CD4-positive, alpha-beta memory T cell (primary cell): Measurements from ENCODE around the gene THBS3. TPM values are rescaled to one million over a fixed set of nuclear protein-coding genes. Genes with fewer than 3 reads are reported as not detected.
A peak's percentile ranks its signal among the peaks of the same experiment; 100 is the strongest.
"Not testable (repeated sequence)": the region's sequence is repeated elsewhere in the genome, so short reads cannot be mapped to it uniquely, and the experiment has no call there.

ENCODE experiments used
- CTCF ChIA-PET: fragments of 350-600 bp; sonication (Branson Sonifier 250); formaldehyde crosslinking; loops from one replicate; lab custom pipeline; 2021; ENCODE audit warnings: inconsistent platforms; ENCODE audit not compliant: partially characterized antibody; lab: Charles Lee
- POLR2A ChIA-PET: fragments of 350-600 bp; sonication (Branson Sonifier 250); formaldehyde crosslinking; loops from one replicate; lab custom pipeline; 2021; ENCODE audit not compliant: partially characterized antibody; lab: Charles Lee
- DNase-seq, 5 donors: peaks; one replicate each; pipeline versions ENCODE4 v3.0.0 to v3.0.0-alpha.2; 2020 to 2022; ENCODE audit warnings: mixed read lengths in 1 of 5
- H3K27ac ChIP-seq: one replicate; pipeline ENCODE4 v1.7.0; 2013; ENCODE audit warnings: low read depth, low read length
- H3K27me3 ChIP-seq: 2 replicates; pipeline ENCODE4 v1.7.0; 2013; ENCODE audit warnings: mild to moderate bottlenecking, low read length, moderate library complexity; ENCODE audit not compliant: insufficient read depth
- H3K36me3 ChIP-seq: 2 replicates; pipeline ENCODE4 v1.7.0; 2013; ENCODE audit warnings: mild to moderate bottlenecking, low read length, moderate library complexity; ENCODE audit not compliant: insufficient read depth
- H3K4me1 ChIP-seq: 2 replicates; pipeline ENCODE4 v1.7.0; 2013; ENCODE audit warnings: mild to moderate bottlenecking, low read length, moderate library complexity; ENCODE audit not compliant: insufficient read depth
- H3K4me3 ChIP-seq, 2 donors: one replicate each; pipeline ENCODE4 v1.7.0; 2013; ENCODE audit warnings: low read length in 2 of 2, mild to moderate bottlenecking in 1 of 2
- H3K9me3 ChIP-seq, 2 donors: one replicate each; pipeline ENCODE4 v1.7.0; 2013; ENCODE audit warnings: low read length in 2 of 2, control low read depth in 1 of 2; ENCODE audit not compliant: control insufficient read depth in 1 of 2
- H3K27ac Mint-ChIP-seq, 7 donors: one replicate each; pipeline ENCODE4 v1.8.0; 2020 to 2021; ENCODE audit warnings: mixed read lengths in 7 of 7, mild to moderate bottlenecking in 6 of 7, inconsistent platforms in 3 of 7, moderate library complexity in 3 of 7
- H3K27me3 Mint-ChIP-seq, 2 donors: one replicate each; pipeline ENCODE4 v1.8.0; 2020 to 2021; ENCODE audit warnings: mixed read lengths in 2 of 2
- H3K36me3 Mint-ChIP-seq, 2 donors: one replicate each; pipeline ENCODE4 v1.8.0; 2020 to 2021; ENCODE audit warnings: mixed read lengths in 2 of 2, inconsistent platforms in 1 of 2, mild to moderate bottlenecking in 1 of 2
- H3K4me1 Mint-ChIP-seq, 4 donors: one replicate each; pipeline ENCODE4 v1.8.0; 2020 to 2021; ENCODE audit warnings: mixed read lengths in 4 of 4, mild to moderate bottlenecking in 1 of 4
- H3K4me3 Mint-ChIP-seq, 8 donors: one replicate each; pipeline ENCODE4 v1.8.0; 2020 to 2021; ENCODE audit warnings: mixed read lengths in 8 of 8, mild to moderate bottlenecking in 7 of 8, moderate library complexity in 6 of 8, inconsistent platforms in 3 of 8
- H3K9me3 Mint-ChIP-seq, 8 donors: one replicate each; pipeline ENCODE4 v1.8.0; 2020 to 2021; ENCODE audit warnings: mixed read lengths in 8 of 8, mild to moderate bottlenecking in 5 of 8, inconsistent platforms in 3 of 8, moderate library complexity in 1 of 8
- intact Hi-C: fragments of 100-400 bp; cut with micrococcal nuclease; formaldehyde crosslinking; loops from one replicate; pipeline ENCODE4 v1.15.1; 2023
- polyA plus RNA-seq, 2 donors: library from polyadenylated mRNA; unstranded; fragments of 300-500 nt; fragmentation: Illumina TruSeq; gene quantifications; one replicate each; pipeline ENCODE4 v1.2.3, GENCODE V29; 2021
- total RNA-seq, 2 experiments: library from RNA; stranded (reverse); gene quantifications; one replicate each; pipeline ENCODE4 v1.2.3, GENCODE V29; 2021

THBS3 gene
- total and polyA plus RNA-seq, 4 experiments from 2014 or later, result 6.1 to 33.5 (median 18.8) TPM

GRCh38 chr1:155227261-155228095 is 19.8 kb upstream of the THBS3 start:
- ChIA-PET POLR2A (interaction anchor here (1.1 to 3.8 kb wide), 13 partner anchors 14 to 142 kb away, joined by 3 to 89 read pairs (median 7); partner anchors contain the start of genes CLK2, KRTCAP2, MTX1 and THBS3), CTCF (interaction anchor here (0.6 to 7.4 kb wide), 17 partner anchors 12 to 143 kb away, joined by 3 to 106 read pairs (median 5); partner anchors contain the start of genes KRTCAP2, MTX1 and THBS3)
- no peaks in the 10 kb centered on the region for H3K36me3 ChIP-seq
- H3K4me3 ChIP-seq, result peak overlapping the region; percentile 80 to 86
- peaks cover 14 to 34% (median 25%) of the 10 kb centered on the region in 4 donors for H3K4me1 Mint-ChIP-seq
- DNase-seq, result peak; percentile 94 to 99 (median 98)
- H3K4me3 Mint-ChIP-seq, result peak overlapping the region; percentile 78 to 93 (median 88)
- peak overlapping the region; percentile 69 for H3K27ac ChIP-seq
- H3K9me3 Mint-ChIP-seq, result no peaks in the 10 kb centered on the region
- H3K27me3 Mint-ChIP-seq, result no peaks in the 10 kb centered on the region
- H3K9me3 ChIP-seq, result no peaks in the 10 kb centered on the region
- intact Hi-C loops, result loop anchor here (1.0 kb wide), 2 partner anchors 17 to 33 kb away; no protein-coding TSS in a partner anchor
- H3K4me1 ChIP-seq, result peaks cover 19% of the 10 kb centered on the region
- H3K27ac Mint-ChIP-seq, result peak overlapping the region; percentile 77 to 97 (median 93)
- H3K27me3 ChIP-seq, result no peaks in the 10 kb centered on the region
- H3K36me3 Mint-ChIP-seq, result peaks cover 0 to 9% of the 10 kb centered on the region in 2 donors

DNA sequence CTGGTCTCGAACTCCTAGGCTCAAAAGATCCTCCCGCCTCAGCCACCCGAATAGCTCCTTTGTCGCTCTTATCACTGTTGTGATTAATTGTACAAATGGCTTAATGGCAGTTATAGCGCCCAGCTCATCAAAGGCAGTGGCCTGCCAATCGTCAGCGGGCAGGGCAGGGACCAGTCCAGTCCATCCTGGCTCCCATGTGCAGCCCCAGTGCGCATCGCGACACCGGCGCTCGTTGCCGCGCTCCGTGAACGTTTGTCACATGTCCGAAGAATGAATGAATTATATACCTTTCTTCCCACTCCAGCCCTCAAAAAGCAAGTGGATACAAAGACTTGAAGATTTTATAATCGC is 19.2 kb upstream of the THBS3 start:
- Histone ChIP-seq H3K27ac (peak overlapping the region; percentile 69), H3K9me3 (no peaks in the 10 kb centered on the region), H3K36me3 (no peaks in the 10 kb centered on the region), H3K4me3 (peak overlapping the region; percentile 80 to 86), H3K27me3 (no peaks in the 10 kb centered on the region), H3K4me1 (peaks cover 19% of the 10 kb centered on the region)
- peaks cover 0 to 9% of the 10 kb centered on the region in 2 donors for H3K36me3 Mint-ChIP-seq
- intact Hi-C loops, result loop anchor here (1.0 kb wide), 5 partner anchors 17 to 136 kb away; partner anchors contain the start of gene THBS3
- POLR2A ChIA-PET, result interaction anchor here (1.1 to 3.8 kb wide), 13 partner anchors 14 to 142 kb away, joined by 3 to 89 read pairs (median 7); partner anchors contain the start of genes CLK2, KRTCAP2, MTX1 and THBS3
- H3K9me3 Mint-ChIP-seq, result no peaks in the 10 kb centered on the region
- no peak for DNase-seq
- H3K4me1 Mint-ChIP-seq, result peaks cover 14 to 34% (median 25%) of the 10 kb centered on the region in 4 donors
- H3K4me3 Mint-ChIP-seq, result peak overlapping the region; percentile 78 to 93 (median 88)
- H3K27me3 Mint-ChIP-seq, result no peaks in the 10 kb centered on the region
- CTCF ChIA-PET, result interaction anchor here (0.7 to 7.4 kb wide), 15 partner anchors 12 to 135 kb away, joined by 3 to 106 read pairs (median 5); partner anchors contain the start of genes KRTCAP2, MTX1 and THBS3
- H3K27ac Mint-ChIP-seq, result peak overlapping the region; percentile 77 to 97 (median 93)

- Histone ChIP-seq H3K27ac (peak overlapping the region; percentile 69), H3K4me3 (peak overlapping the region; percentile 80 to 86), H3K27me3 (no peaks in the 10 kb centered on the region), H3K9me3 (no peaks in the 10 kb centered on the region), H3K36me3 (no peaks in the 10 kb centered on the region), H3K4me1 (peaks cover 19% of the 10 kb centered on the region)
- POLR2A ChIA-PET, result interaction anchor here (1.1 to 3.8 kb wide), 13 partner anchors 15 to 141 kb away, joined by 3 to 89 read pairs (median 7); partner anchors contain the start of genes CLK2, KRTCAP2, MTX1 and THBS3
- intact Hi-C loops, result loop anchor here (1.0 kb wide), 3 partner anchors 19 to 135 kb away; partner anchors contain the start of gene THBS3
- Mint-ChIP-seq H3K9me3 (no peaks in the 10 kb centered on the region), H3K4me1 (peaks cover 14 to 34% (median 25%) of the 10 kb centered on the region in 4 donors), H3K27ac (peak overlapping the region; percentile 77 to 97 (median 93)), H3K36me3 (peaks cover 0 to 9% of the 10 kb centered on the region in 2 donors), H3K4me3 (peak overlapping the region; percentile 78 to 93 (median 88)), H3K27me3 (no peaks in the 10 kb centered on the region)
- DNase-seq, result peak; percentile 80 to 90 (median 83)
- CTCF ChIA-PET, result interaction anchor here (0.7 to 7.4 kb wide), 16 partner anchors 11 to 135 kb away, joined by 3 to 106 read pairs (median 5); partner anchors contain the start of genes KRTCAP2, MTX1 and THBS3
Measured at GRCh38 chr1:155226188-155226909, 18.7 kb upstream of the THBS3 start.

GRCh38 chr1:155225404-155225759 is 17.7 kb upstream of the THBS3 start:
- H3K4me1 Mint-ChIP-seq, result peaks cover 12 to 37% (median 27%) of the 10 kb centered on the region in 4 donors
- H3K4me3 Mint-ChIP-seq, H3K4me3 ChIP-seq, H3K27me3 ChIP-seq, intact Hi-C loops, H3K9me3 ChIP-seq, H3K9me3 Mint-ChIP-seq, H3K27ac ChIP-seq, H3K27me3 Mint-ChIP-seq, H3K36me3 Mint-ChIP-seq, H3K36me3 ChIP-seq, DNase-seq: not testable (repeated sequence)
- ChIA-PET POLR2A (interaction anchor here (1.0 to 3.8 kb wide), 5 partner anchors 16 to 51 kb away, joined by 3 to 89 read pairs (median 3); partner anchors contain the start of genes MTX1 and THBS3), CTCF (interaction anchor here (1.3 to 7.4 kb wide), 7 partner anchors 18 to 134 kb away, joined by 3 to 106 read pairs (median 11); partner anchors contain the start of genes MTX1 and THBS3)
- peak overlapping the region in 5 of 7 donors; percentile 48 to 79 (median 59) for H3K27ac Mint-ChIP-seq
- H3K4me1 ChIP-seq, result peaks cover 19% of the 10 kb centered on the region

- H3K27ac Mint-ChIP-seq, result peak overlapping the region in 2 of 7 donors; percentile 8 to 48
- peaks cover 20 to 52% (median 38%) of the 10 kb centered on the region in 4 donors for H3K4me1 Mint-ChIP-seq
- no peaks in the 10 kb centered on the region for H3K27me3 Mint-ChIP-seq
- peaks cover 0 to 11% of the 10 kb centered on the region in 2 donors for H3K36me3 Mint-ChIP-seq
- CTCF ChIA-PET, result interaction anchor here (7.4 kb wide), 1 partner anchor 15 kb away, joined by 106 read pairs; the partner anchor contains the start of genes MTX1 and THBS3
- H3K4me3 Mint-ChIP-seq, result no peak overlapping the region
- Histone ChIP-seq H3K9me3 (no peaks in the 10 kb centered on the region), H3K4me3 (no peak overlapping the region), H3K27ac (no peak overlapping the region), H3K36me3 (no peaks in the 10 kb centered on the region), H3K4me1 (peaks cover 31% of the 10 kb centered on the region), H3K27me3 (no peaks in the 10 kb centered on the region)
- DNase-seq, result no peak
- POLR2A ChIA-PET, result interaction anchor here (1.1 to 1.8 kb wide), 2 partner anchors 16 to 49 kb away, joined by 3 to 7 read pairs; no protein-coding TSS in a partner anchor
- intact Hi-C loops, result no loop called here
- H3K9me3 Mint-ChIP-seq, result no peaks in the 10 kb centered on the region
Measured at GRCh38 chr1:155223047-155223446, 15.3 kb upstream of the THBS3 start.

DNA sequence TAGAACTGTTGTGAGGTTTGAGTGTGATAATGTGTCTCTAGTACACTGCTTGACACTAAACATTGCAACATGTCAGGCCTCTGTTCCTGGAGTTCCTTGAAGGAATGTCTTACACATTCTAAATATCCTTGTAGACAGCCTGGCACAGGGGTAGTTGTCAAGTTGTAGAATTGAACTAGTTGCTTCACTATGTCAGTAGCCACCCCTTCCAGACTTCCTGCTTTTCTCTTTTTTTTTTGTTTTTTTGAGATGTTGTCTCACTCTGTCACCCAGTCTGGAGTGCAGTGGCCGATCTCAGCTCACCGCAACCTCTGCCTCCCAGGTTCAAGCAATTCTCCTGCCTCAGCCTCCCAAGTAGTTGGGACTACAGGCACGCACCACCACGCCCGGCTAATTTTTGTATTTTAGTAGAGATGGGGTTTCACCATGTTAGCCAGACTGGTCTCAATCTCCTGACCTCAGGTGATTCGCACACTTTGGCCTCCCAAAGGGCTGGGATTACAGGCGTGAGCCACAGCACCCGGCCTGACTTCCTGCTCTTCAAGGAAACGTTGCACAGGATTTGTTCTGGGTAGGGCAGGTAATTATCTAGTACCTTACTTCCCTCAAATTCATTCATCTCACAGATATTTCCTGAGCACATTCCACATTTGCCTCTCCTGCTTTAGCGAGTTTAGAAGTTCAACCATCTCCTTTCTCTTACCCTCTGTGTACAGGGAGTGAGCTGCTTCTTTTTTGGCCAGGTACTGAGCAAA is 12.7 kb upstream of the THBS3 start:
- H3K9me3 Mint-ChIP-seq, H3K27me3 Mint-ChIP-seq, DNase-seq, H3K27ac ChIP-seq, intact Hi-C loops, H3K36me3 ChIP-seq, H3K27me3 ChIP-seq, H3K9me3 ChIP-seq, H3K36me3 Mint-ChIP-seq, H3K4me3 Mint-ChIP-seq, H3K4me3 ChIP-seq: not testable (repeated sequence)
- POLR2A ChIA-PET, result interaction anchor here (2.7 kb wide), 1 partner anchor 11 kb away, joined by 9 read pairs; no protein-coding TSS in a partner anchor
- H3K4me1 ChIP-seq, result peaks cover 17% of the 10 kb centered on the region
- Mint-ChIP-seq H3K4me1 (peaks cover 10 to 28% (median 20%) of the 10 kb centered on the region in 4 donors), H3K27ac (peak overlapping the region; percentile 24 to 92 (median 48))
- CTCF ChIA-PET, result interaction anchor here (1.2 kb wide), 2 partner anchors 27 to 31 kb away, joined by 3 to 4 read pairs; no protein-coding TSS in a partner anchor
